GM19099 (cell line): Measurements from ENCODE around the gene GADD45G.

Experiments used
- POLR2A ChIP-seq: IDR thresholded peaks from 3 replicates; pipeline ENCODE4 v1.6.1; 2011; ENCODE audit warnings: low read depth; ENCODE audit not compliant: insufficient read length; ENCODE audit errors: extremely low read depth

Gene GADD45G

GRCh38 chr9:89647366-89648128 is 42.7 kb downstream of the GADD45G start:
- TF ChIP-seq POLR2A = no peak

DNA sequence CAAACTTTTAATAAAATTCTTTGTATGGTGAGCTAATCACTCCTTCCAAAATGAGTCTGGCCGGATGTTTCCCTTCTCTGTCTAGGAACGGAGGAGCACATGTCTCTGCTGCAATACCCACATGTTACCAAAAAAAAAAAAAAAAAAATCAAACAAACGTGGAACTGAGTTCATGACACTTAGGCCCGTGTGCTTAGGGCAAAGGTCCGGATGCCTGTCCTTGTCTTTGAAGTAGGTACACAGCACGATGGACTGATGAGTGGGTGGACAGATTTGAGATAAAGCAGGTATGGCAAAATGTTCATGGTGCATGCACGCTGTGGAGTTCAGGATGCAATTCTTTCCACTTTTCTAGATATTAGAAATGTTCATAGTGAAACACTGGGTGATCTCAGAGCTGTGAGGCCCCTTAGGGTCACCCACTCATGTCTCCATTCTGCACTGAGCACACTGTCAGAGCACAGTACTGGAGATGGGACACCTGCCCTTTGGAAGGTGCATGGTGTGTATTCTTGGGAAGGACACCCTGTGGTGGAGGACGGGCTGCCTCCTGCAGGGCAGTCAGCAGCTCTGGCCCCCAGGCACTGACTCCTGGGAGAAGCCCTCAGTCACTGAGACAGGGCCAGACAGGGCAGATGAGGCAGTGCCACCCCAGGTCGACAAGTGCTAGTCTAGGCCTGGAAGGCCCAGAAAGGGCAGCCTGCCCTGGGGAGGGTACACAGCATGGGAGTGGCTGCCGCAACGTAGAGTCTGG is 43.6 kb downstream of the GADD45G start:
- no peak for TF ChIP-seq POLR2A

DNA sequence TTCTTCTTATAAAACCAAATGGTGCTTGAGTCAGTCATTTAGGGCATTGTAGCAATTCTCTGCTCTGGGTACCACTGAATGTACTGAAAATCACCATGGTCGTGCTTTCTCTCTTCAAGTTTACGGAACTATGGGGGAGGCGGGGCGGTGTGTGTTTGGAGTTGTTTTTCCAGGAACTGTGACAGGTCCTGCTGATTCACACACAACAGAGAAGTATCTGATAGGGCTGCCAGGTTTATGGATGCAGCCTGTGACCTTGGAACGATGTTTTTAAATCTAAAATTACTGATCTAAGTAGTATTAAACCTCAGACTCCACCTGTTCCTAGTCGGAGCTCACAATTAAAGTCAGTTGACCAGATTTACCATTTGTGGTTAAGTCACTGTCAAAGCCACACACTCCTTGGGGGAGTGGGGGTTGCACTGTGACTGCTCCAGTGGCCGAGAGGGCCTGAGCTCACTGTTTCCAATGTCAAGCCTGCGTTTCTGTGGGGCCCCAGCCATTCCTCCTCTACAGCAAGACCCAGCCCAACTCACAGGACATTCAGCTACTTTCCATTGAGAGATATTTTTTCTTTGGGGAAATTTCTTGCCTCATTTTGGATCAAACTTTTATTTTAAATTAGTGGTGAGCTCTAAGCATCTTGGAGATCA is 44.4 kb downstream of the GADD45G start:
- TF ChIP-seq POLR2A = no peak

DNA sequence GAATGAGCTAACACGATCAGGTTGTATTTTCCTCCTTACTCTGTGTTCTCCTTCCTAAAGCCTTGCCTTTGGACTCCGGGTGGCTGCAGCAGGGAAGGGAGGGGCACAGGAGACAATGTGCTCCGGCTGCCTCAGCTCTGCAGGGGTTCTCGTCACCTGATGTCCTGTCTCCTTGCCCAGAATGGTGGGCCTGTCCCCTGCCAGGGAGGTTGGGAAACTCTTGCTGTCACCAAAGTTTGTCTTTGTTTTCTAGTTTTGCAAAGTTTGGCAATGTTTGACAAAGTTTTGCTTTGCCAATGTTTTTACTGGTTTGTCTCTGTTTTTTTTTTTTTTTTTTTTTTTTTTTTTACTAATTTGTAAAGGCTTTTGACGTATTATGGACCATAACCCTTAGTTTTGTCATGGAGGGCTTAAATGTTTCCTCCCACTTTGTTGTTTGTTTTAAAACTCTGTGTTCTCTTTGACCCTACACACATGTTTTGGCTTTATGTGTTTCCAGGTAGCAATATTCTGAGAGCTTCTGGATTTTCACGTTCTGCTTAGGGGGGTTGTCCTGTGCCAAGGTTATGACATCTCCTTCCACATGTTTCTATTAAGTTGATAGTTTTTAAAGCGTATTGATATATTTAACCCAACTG is 49.3 kb downstream of the GADD45G start:
- no peak for TF ChIP-seq POLR2A

- TF ChIP-seq POLR2A = no peak
Measured at GRCh38 chr9:89655056-89655989, 50.5 kb downstream of the GADD45G start.
